ENCODE measurements around the gene DNAJA4. TPM values are rescaled to one million over a fixed set of nuclear protein-coding genes. Genes with fewer than 3 reads are reported as not detected.
A peak's percentile ranks its signal among the peaks of the same experiment; 100 is the strongest.

Gene DNAJA4
- polyA plus RNA-seq, 1 experiment: 2.8 TPM

DNA sequence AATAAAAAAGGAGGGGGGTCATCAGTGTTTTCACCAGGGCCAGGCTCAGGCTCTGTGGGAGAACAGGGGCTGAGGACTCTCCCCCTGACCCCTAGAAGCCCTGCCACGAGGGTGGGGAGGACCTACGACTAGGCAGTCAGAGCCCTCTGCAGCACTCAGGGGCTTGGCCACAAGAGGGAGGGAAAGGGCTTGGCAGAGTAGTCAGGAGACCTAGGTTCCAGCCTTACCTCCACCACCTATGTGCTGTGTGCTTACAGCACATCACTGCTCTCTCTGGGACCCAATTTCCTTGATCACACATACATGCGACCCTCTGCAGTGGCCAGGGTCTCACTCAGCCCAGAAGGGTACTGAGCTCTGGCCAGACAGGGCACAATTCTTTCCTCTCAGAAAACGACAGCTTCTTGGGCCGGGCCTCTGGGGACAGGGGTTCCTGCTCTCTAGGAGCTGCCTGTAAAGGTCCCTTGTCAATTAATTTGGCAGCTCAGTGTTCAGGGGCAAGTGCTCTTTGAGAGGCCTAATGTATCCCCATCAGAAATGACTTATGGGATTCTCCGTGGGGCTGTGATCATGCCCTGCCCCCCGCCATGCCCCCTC, 51.4 kb downstream of the DNAJA4 start:
- POLR2A ChIA-PET: no interaction called here
- H3K36me3 ChIP-seq (ENCODE audit: control insufficient read depth, insufficient read depth, low read length): no peaks in the 10 kb centered on the region
- H3K27me3 ChIP-seq (ENCODE audit: control insufficient read depth, insufficient read depth, low read length): peaks cover 3% of the 10 kb centered on the region; the same call in 1 of the 2 replicates
- no peak overlapping the region for H3K4me3 ChIP-seq (ENCODE audit: low read depth, low read length)
- CTCF ChIA-PET: interaction anchor here (1.1 to 27.7 kb wide), 2 partner anchors 98 to 393 kb away, joined by 3 to 578 read pairs; no protein-coding TSS in a partner anchor
- DNase-seq (ENCODE audit: low read depth): no peak
- TF ChIP-seq, protein P1, sequence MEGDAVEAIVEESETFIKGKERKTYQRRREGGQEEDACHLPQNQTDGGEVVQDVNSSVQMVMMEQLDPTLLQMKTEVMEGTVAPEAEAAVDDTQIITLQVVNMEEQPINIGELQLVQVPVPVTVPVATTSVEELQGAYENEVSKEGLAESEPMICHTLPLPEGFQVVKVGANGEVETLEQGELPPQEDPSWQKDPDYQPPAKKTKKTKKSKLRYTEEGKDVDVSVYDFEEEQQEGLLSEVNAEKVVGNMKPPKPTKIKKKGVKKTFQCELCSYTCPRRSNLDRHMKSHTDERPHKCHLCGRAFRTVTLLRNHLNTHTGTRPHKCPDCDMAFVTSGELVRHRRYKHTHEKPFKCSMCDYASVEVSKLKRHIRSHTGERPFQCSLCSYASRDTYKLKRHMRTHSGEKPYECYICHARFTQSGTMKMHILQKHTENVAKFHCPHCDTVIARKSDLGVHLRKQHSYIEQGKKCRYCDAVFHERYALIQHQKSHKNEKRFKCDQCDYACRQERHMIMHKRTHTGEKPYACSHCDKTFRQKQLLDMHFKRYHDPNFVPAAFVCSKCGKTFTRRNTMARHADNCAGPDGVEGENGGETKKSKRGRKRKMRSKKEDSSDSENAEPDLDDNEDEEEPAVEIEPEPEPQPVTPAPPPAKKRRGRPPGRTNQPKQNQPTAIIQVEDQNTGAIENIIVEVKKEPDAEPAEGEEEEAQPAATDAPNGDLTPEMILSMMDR (IDR thresholded peaks at IDR 0.05; ENCODE audit: insufficient read depth, low read depth, low read length): peak; percentile 45

DNA sequence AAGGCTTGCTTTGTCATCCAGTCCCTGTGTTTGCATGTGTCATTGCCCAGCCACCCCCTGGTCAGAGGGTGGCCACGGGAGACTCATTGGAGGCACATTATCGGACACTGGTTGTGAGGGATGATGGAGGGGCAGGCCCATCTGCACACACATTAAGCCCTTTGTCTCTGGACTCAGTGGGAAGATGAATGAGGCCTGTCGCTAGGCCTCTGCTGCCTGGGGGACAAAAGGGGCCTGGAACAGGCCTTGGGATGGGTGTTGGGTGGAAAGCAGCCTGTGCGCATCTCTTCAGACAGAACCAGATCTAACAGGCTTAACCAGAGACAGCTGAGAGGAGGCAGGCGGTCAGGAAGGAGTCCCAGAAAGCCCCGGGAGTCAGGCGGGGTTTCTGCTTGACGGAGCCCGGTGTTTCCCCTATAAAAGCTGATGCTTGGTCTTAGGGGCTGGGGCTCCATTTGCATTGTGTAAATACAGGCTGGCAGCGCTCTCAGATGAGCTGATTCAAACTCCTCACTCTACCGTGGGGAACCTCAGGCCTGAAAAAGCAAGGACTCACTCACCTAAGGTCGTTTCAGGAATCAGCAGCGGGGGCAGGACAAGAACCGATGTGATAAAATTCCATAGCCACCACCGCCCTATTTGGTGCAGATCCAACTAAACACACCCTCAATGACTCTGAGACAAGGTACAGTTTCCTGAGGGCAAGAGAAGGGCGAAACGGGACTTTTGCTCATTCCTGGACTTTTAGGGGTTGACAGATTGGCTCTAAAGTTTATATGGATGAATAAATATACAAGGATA, 52.1 kb downstream of the DNAJA4 start:
- Histone ChIP-seq H3K4me3 (ENCODE audit: low read depth, low read length) (no peak overlapping the region), H3K36me3 (ENCODE audit: control insufficient read depth, insufficient read depth, low read length) (no peaks in the 10 kb centered on the region), H3K27me3 (ENCODE audit: control insufficient read depth, insufficient read depth, low read length) (peaks cover 3% of the 10 kb centered on the region; the same call in 1 of the 2 replicates)
- ChIA-PET POLR2A (no interaction called here), CTCF (interaction anchor here (0.8 to 27.7 kb wide), 7 partner anchors 8 to 392 kb away, joined by 3 to 578 read pairs (median 4); no protein-coding TSS in a partner anchor)
- TF ChIP-seq, protein P1 (IDR thresholded peaks at IDR 0.05; ENCODE audit: insufficient read depth, low read depth, low read length): no peak
- no peak for DNase-seq (ENCODE audit: low read depth)

DNA sequence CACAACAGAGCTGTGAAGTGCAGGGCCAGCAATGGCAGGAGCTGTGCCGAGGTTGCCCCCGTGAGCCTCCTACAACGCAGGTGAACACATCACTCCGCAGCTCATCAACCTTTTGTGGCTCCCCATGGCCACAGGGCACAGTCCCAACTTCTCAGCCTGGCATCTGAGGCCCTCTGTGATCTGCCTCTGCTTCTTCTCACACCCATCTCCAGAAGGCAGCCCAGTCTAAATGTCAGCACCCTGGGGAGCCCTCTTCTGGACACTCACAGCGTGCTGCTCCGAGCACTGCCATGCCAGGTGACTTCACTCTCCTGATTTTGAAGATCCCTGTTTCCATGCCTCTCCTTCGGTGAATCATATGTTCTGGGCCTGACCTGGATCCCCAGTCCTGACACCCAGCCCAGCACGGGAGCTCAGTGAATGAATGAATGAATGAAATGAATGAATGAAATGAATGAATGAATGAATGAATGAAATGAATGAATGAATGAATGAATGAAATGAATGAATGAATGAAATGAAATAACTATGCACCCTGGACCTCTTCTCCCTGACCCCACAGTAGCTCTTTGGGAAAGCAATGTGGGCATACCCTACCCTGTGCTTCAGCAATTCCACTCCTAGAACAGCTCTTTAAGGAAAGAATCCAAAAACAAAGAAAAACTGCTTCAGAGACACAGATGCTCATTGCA, 52.9 kb downstream of the DNAJA4 start:
- DNase-seq (ENCODE audit: low read depth): no peak
- ChIA-PET POLR2A (no interaction called here), CTCF (interaction anchor here (0.8 to 27.7 kb wide), 8 partner anchors 9 to 392 kb away, joined by 3 to 578 read pairs (median 4); no protein-coding TSS in a partner anchor)
- Histone ChIP-seq H3K4me3 (ENCODE audit: low read depth, low read length) (no peak overlapping the region), H3K27me3 (ENCODE audit: control insufficient read depth, insufficient read depth, low read length) (peaks cover 3% of the 10 kb centered on the region; the same call in 1 of the 2 replicates), H3K36me3 (ENCODE audit: control insufficient read depth, insufficient read depth, low read length) (no peaks in the 10 kb centered on the region)
- TF ChIP-seq, protein P1 (IDR thresholded peaks at IDR 0.05; ENCODE audit: insufficient read depth, low read depth, low read length): peak; percentile 27

DNA sequence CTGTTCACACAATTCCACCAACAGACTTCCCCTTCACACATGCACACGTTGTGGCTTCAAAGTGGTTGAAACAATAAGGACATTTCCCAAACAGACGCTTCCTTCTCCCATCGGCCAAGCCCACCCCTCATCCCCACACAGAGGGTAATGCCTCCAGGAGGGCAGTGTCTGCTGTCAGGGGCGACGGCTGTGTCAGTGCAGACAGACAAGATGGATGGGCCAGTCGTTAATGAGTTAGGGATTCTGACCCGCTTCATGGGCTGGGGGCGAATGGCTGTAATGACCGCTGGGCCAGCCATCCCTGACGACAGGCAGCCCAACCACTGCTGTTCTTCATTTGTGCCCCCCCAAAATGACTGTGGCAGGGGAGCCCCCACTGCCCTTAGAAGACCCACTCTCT, 55.2 kb downstream of the DNAJA4 start:
- no peaks in the 10 kb centered on the region for H3K36me3 ChIP-seq (ENCODE audit: control insufficient read depth, insufficient read depth, low read length)
- no peak overlapping the region for H3K4me3 ChIP-seq (ENCODE audit: low read depth, low read length)
- POLR2A ChIA-PET: no interaction called here
- TF ChIP-seq, protein P1 (IDR thresholded peaks at IDR 0.05; ENCODE audit: insufficient read depth, low read depth, low read length): no peak
- H3K27me3 ChIP-seq (ENCODE audit: control insufficient read depth, insufficient read depth, low read length): no peaks in the 10 kb centered on the region
- CTCF ChIA-PET: interaction anchor here (27.7 kb wide), 1 partner anchor 94 kb away, joined by 578 read pairs; no protein-coding TSS in a partner anchor
- no peak for DNase-seq (ENCODE audit: low read depth)

DNA sequence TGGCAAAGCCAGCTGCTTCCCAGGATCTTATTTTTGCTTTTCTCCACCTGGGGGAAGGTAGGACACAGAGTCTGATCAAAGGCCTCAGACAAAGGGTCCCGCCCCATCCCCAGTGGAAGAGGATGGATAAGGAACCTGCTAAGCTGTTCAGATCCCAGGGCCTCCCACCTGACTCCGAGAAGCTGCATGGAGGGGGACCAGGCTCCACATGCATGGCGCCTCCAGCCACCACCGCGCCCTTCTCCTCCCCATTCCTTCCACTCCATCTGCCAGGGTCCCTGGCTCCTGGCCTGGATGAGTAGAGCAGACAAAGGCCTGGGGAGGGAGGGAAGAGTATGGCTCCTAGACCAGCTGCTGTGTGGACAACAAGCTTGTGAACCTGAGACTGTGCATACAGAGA, 55.8 kb downstream of the DNAJA4 start:
- ChIA-PET POLR2A (no interaction called here), CTCF (interaction anchor here (1.1 to 27.7 kb wide), 2 partner anchors 8 to 94 kb away, joined by 3 to 578 read pairs; no protein-coding TSS in a partner anchor)
- no peaks in the 10 kb centered on the region for H3K27me3 ChIP-seq (ENCODE audit: control insufficient read depth, insufficient read depth, low read length)
- no peak overlapping the region for H3K4me3 ChIP-seq (ENCODE audit: low read depth, low read length)
- H3K36me3 ChIP-seq (ENCODE audit: control insufficient read depth, insufficient read depth, low read length): no peaks in the 10 kb centered on the region
- TF ChIP-seq, protein P1 (IDR thresholded peaks at IDR 0.05; ENCODE audit: insufficient read depth, low read depth, low read length): no peak
- no peak for DNase-seq (ENCODE audit: low read depth)
